Uterine smooth muscle cell (primary cell): ENCODE data around the gene CEACAM20. TPM values are rescaled to one million over a fixed set of nuclear protein-coding genes. Genes with fewer than 3 reads are reported as not detected.

Source experiments
- total RNA-seq: library from RNA; depleted of rRNA; stranded (reverse); fragments of >200 nt; gene quantifications from 2 replicates; pipeline ENCODE4 v1.2.3, GENCODE V29; 2014

Gene CEACAM20
- total RNA-seq = not detected in 2 replicates

GRCh38 chr19:44529536-44529935 lies at the start of gene CEACAM20:
Gene CEACAM20 (minus strand): TSS chr19:44529675. CDS start chr19:44529509, 166 bp downstream.

GRCh38 chr19:44499962-44500949 lies 29.2 kb downstream of the CEACAM20 start, which contains the start of gene ZNF180:
Gene ZNF180 (minus strand): TSS chr19:44500522. CDS start chr19:44497334, 3,188 bp downstream.

Other genes with a start within 250 kb of the CEACAM20 start
- gene ZNF235, start 224.7 kb downstream of the CEACAM20 start, total RNA-seq = 2.4 and 3.2 TPM in 2 replicates
- 7.6 and 7.9 TPM in 2 replicates for gene ZNF112, start 173.0 kb downstream of the CEACAM20 start, total RNA-seq
- gene ZNF285, start 128.1 kb downstream of the CEACAM20 start, total RNA-seq = 3.1 and 6.6 TPM in 2 replicates
- 8.5 and 11.0 TPM in 2 replicates for gene ZNF229, start 81.2 kb downstream of the CEACAM20 start, total RNA-seq
- gene ZNF180, start 29.2 kb downstream of the CEACAM20 start, total RNA-seq = 7.6 and 12.7 TPM in 2 replicates
- gene IGSF23, start 83.9 kb upstream of the CEACAM20 start, total RNA-seq = not detected in 2 replicates
- 80.9 and 118 TPM in 2 replicates for gene PVR, start 114.2 kb upstream of the CEACAM20 start, total RNA-seq
- 0.33 and 1.7 TPM in 2 replicates for gene CEACAM19, start 141.8 kb upstream of the CEACAM20 start, total RNA-seq
- not detected in 2 replicates for gene CEACAM16, start 169.5 kb upstream of the CEACAM20 start, total RNA-seq
- 3.5 and 4.0 TPM in 2 replicates for gene BCL3, start 219.0 kb upstream of the CEACAM20 start, total RNA-seq
- not detected in 2 replicates for gene CBLC, start 248.2 kb upstream of the CEACAM20 start, total RNA-seq